GM23338 (cell line): ENCODE data around the gene MAP4K5. TPM values are rescaled to one million over a fixed set of nuclear protein-coding genes. Genes with fewer than 3 reads are reported as not detected.

Experiments used
- ATAC-seq: fragments of 200-7000 bp; cut with Tn5 transposase; 3 replicates; pipeline ENCODE4 v1.9.1; 2020
- DNase-seq: peaks from one replicate; pipeline ENCODE4 v3.0.0-alpha.2; 2015; ENCODE audit warnings: low spot score
- H2AFZ ChIP-seq: fragments of 200-600 bp; sonication (generic); 2 replicates; pipeline ENCODE4 v1.8.0; 2016; ENCODE audit warnings: antibody characterized with exemption, mild to moderate bottlenecking, moderate library complexity
- H3F3A ChIP-seq: fragments of 200-600 bp; sonication (generic); replicated peaks from 2 replicates; pipeline ENCODE4 v1.8.0; 2017; ENCODE audit warnings: antibody characterized with exemption, mixed run types, low read depth
- H3K27ac ChIP-seq: fragments of 200-600 bp; sonication (generic); 2 replicates; pipeline ENCODE4 v1.6.1; 2016; ENCODE audit warnings: low read depth
- H3K27me3 ChIP-seq: fragments of 200-600 bp; sonication (generic); 2 replicates; pipeline ENCODE4 v1.8.0; 2016; ENCODE audit warnings: mild to moderate bottlenecking, mixed run types, moderate library complexity; ENCODE audit not compliant: insufficient read depth
- H3K36me3 ChIP-seq: fragments of 200-600 bp; sonication (generic); 2 replicates; pipeline ENCODE4 v1.8.0; 2016; ENCODE audit warnings: mild to moderate bottlenecking; ENCODE audit not compliant: insufficient read depth
- H3K4me1 ChIP-seq: fragments of 200-600 bp; sonication (generic); 2 replicates; pipeline ENCODE4 v1.8.0; 2016; ENCODE audit warnings: mild to moderate bottlenecking, moderate library complexity; ENCODE audit not compliant: insufficient read depth
- H3K4me2 ChIP-seq: fragments of 200-600 bp; sonication (generic); 2 replicates; pipeline ENCODE4 v1.7.1; 2017; ENCODE audit warnings: mixed run types
- H3K4me3 ChIP-seq: fragments of 200-600 bp; sonication (generic); 2 replicates; pipeline ENCODE4 v1.6.1; 2016; ENCODE audit warnings: mixed run types
- H3K79me2 ChIP-seq: fragments of 200-600 bp; sonication (generic); replicated peaks from 2 replicates; pipeline ENCODE4 v1.8.0; 2017; ENCODE audit warnings: mild to moderate bottlenecking; ENCODE audit not compliant: insufficient read depth
- H3K9me2 ChIP-seq: fragments of 200-600 bp; sonication (generic); 2 replicates; pipeline ENCODE4 v1.8.0; 2017; ENCODE audit not compliant: insufficient read depth
- H4K20me1 ChIP-seq: fragments of 200-600 bp; sonication (generic); replicated peaks from 2 replicates; pipeline ENCODE4 v1.8.0; 2017; ENCODE audit warnings: mild to moderate bottlenecking; ENCODE audit not compliant: insufficient read depth
- H3K27ac Mint-ChIP-seq: 2 replicates; pipeline ENCODE4 v1.8.0; 2020; ENCODE audit warnings: inconsistent platforms, mild to moderate bottlenecking, moderate library complexity, mixed read lengths
- H3K27me3 Mint-ChIP-seq: 3 replicates; pipeline ENCODE4 v1.8.0; 2022; ENCODE audit warnings: low read depth, mild to moderate bottlenecking, moderate library complexity, mixed read lengths, inconsistent platforms; ENCODE audit not compliant: insufficient read depth, poor library complexity
- H3K36me3 Mint-ChIP-seq: 3 replicates; pipeline ENCODE4 v1.8.0; 2021; ENCODE audit warnings: low read depth, mild to moderate bottlenecking, inconsistent platforms, moderate library complexity, mixed read lengths
- H3K4me1 Mint-ChIP-seq: 3 replicates; pipeline ENCODE4 v1.8.0; 2020; ENCODE audit warnings: mild to moderate bottlenecking, inconsistent platforms, mixed read lengths
- H3K4me3 Mint-ChIP-seq: 3 replicates; pipeline ENCODE4 v1.8.0; 2021; ENCODE audit warnings: moderate library complexity, mild to moderate bottlenecking, inconsistent platforms, mixed read lengths
- H3K9me3 Mint-ChIP-seq: 3 replicates; pipeline ENCODE4 v1.8.0; 2020; ENCODE audit warnings: moderate library complexity, mild to moderate bottlenecking, inconsistent platforms, mixed read lengths
- CREB1 ChIP-seq: fragments of 250-450 bp; sonication (Bioruptor Pico); IDR thresholded peaks from 2 replicates; pipeline ENCODE4 v1.5.0; 2020; ENCODE audit warnings: low read depth, mild to moderate bottlenecking, moderate library complexity
- CTCF ChIP-seq, 2 experiments: fragments of 200-600 bp in 1 of 2; sonication (generic) in 1 of 2; conservative IDR thresholded peaks; 2 replicates each; pipeline versions ENCODE4 v1.5.1 to v1.6.1; 2016 to 2017; ENCODE audit warnings: antibody characterized with exemption in 2 of 2, low read depth in 2 of 2, mild to moderate bottlenecking in 2 of 2, moderate library complexity in 1 of 2
- ETS1 ChIP-seq: IDR thresholded peaks from 2 replicates; pipeline ENCODE4 v1.6.1; 2016; ENCODE audit warnings: antibody characterized with exemption
- EZH2 ChIP-seq: fragments of 200-600 bp; sonication (generic); IDR thresholded peaks from one replicate; pipeline ENCODE4 v1.8.0; 2017; ENCODE audit warnings: antibody characterized with exemption, mild to moderate bottlenecking, low read depth; ENCODE audit not compliant: unreplicated experiment
- EZH2phosphoT487 ChIP-seq: fragments of 200-600 bp; sonication (generic); IDR thresholded peaks from one replicate; pipeline ENCODE4 v1.8.1; 2018; ENCODE audit warnings: antibody characterized with exemption; ENCODE audit not compliant: unreplicated experiment
- JUNB ChIP-seq: IDR thresholded peaks from one replicate; pipeline ENCODE4 v1.6.1; 2016; ENCODE audit warnings: antibody characterized with exemption; ENCODE audit not compliant: unreplicated experiment
- NANOG ChIP-seq: IDR thresholded peaks from 2 replicates; pipeline ENCODE4 v1.6.1; 2016; ENCODE audit warnings: antibody characterized with exemption, borderline replicate concordance
- POLR2AphosphoS5 ChIP-seq: IDR thresholded peaks from 2 replicates; pipeline ENCODE4 v1.6.1; 2016; ENCODE audit warnings: antibody characterized with exemption, low read depth
- REST ChIP-seq: IDR thresholded peaks from one replicate; pipeline ENCODE4 v1.6.1; 2018; ENCODE audit warnings: antibody characterized with exemption; ENCODE audit not compliant: unreplicated experiment
- STAT1 ChIP-seq: IDR thresholded peaks from one replicate; pipeline ENCODE4 v1.6.1; 2016; ENCODE audit warnings: antibody characterized with exemption; ENCODE audit not compliant: unreplicated experiment
- ZNF114 ChIP-seq: fragments of 250-450 bp; sonication (Bioruptor Pico); IDR thresholded peaks from 2 replicates; pipeline ENCODE4 v1.5.0; 2020; ENCODE audit warnings: mild to moderate bottlenecking, moderate library complexity
- ZNF331 ChIP-seq: fragments of 250-450 bp; sonication (Bioruptor Pico); IDR thresholded peaks from 2 replicates; pipeline ENCODE4 v1.5.0; 2020; ENCODE audit warnings: low read depth, mild to moderate bottlenecking, moderate library complexity
- ZNF462 ChIP-seq: fragments of 250-450 bp; sonication (Bioruptor Pico); IDR thresholded peaks from 2 replicates; pipeline ENCODE4 v1.5.0; 2020; ENCODE audit warnings: mild to moderate bottlenecking, moderate library complexity
- polyA plus RNA-seq: library from polyadenylated mRNA; unstranded; fragments of >200 nt; fragmentation: Nextera tagmentation; extraction: Ambion mirVana; gene quantifications from 2 replicates; pipeline ENCODE4 v1.2.1, GENCODE V29; 2016
- total RNA-seq: library from RNA; depleted of rRNA; stranded (reverse); fragments of >200 nt; shearing (Covaris generic); gene quantifications from 2 replicates; pipeline ENCODE4 v1.2.3, GENCODE V29; 2014

MAP4K5 gene
- total and polyA plus RNA-seq, 2 experiments from 2014 or later, result 71.4 to 74.6 TPM

GRCh38 chr14:50512463-50512862 lies 19.9 kb downstream of the MAP4K5 start:
- Histone ChIP-seq H2AFZ (no peak overlapping the region), H3K36me3 (no peaks in the 10 kb centered on the region), H3F3A (no peaks in the 10 kb centered on the region), H3K79me2 (peaks cover 100% of the 10 kb centered on the region), H4K20me1 (peaks cover 28% of the 10 kb centered on the region), H3K4me2 (no peak overlapping the region), H3K27me3 (no peaks in the 10 kb centered on the region), H3K4me3 (no peak overlapping the region), H3K27ac (no peak overlapping the region), H3K9me2 (no peaks in the 10 kb centered on the region), H3K4me1 (peaks cover 13% of the 10 kb centered on the region; the same call in 1 of the 2 replicates)
- Mint-ChIP-seq H3K9me3 (no peaks in the 10 kb centered on the region), H3K27me3 (peaks cover 2% of the 10 kb centered on the region), H3K4me1 (no peaks in the 10 kb centered on the region), H3K36me3 (no peaks in the 10 kb centered on the region), H3K27ac (no peak overlapping the region), H3K4me3 (no peak overlapping the region)
- ATAC-seq, result no peak
- DNase-seq, result no peak
- no peak for TF ChIP-seq ZNF114
- no peak for TF ChIP-seq EZH2phosphoT487
- no peak for TF ChIP-seq REST
- no peak for TF ChIP-seq JUNB
- no peak for TF ChIP-seq NANOG
- TF ChIP-seq ZNF331 (CRISPR knock-in tag), result no peak
- no peak for TF ChIP-seq CREB1
- TF ChIP-seq POLR2AphosphoS5, result no peak
- no peak for TF ChIP-seq CTCF (conservative IDR thresholded peaks at IDR 0.05; ENCODE audit: low read depth in 2 of 2)
- no peak for TF ChIP-seq EZH2
- TF ChIP-seq ZNF462 (CRISPR knock-in tag), result no peak
- TF ChIP-seq STAT1, result no peak
- no peak for TF ChIP-seq ETS1
